ENCODE data around the gene GRIN2C.

DNA sequence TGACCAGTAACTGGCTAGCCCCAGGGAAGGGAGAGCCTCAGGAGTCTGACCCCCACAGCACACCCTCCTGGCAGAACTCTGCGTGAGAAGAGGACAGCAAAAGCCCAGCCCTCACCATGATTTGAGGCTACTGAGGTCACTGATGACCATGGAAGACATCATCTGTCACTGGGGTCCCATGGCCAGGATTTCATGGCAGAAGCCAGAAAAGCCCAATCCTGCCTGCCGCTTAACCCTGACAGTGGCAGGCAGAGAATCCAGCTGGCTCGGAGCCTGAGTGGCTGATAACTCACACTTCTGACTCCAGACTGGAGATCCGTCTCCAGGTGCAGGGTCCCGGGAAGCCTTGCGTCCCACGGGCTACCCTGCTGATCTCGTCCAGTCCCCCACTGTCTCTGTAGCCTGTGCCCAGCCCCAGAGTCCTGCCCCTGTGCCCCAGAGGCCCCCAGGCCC lies 17.5 kb downstream of the GRIN2C start:
- TF ChIP-seq, protein P1, sequence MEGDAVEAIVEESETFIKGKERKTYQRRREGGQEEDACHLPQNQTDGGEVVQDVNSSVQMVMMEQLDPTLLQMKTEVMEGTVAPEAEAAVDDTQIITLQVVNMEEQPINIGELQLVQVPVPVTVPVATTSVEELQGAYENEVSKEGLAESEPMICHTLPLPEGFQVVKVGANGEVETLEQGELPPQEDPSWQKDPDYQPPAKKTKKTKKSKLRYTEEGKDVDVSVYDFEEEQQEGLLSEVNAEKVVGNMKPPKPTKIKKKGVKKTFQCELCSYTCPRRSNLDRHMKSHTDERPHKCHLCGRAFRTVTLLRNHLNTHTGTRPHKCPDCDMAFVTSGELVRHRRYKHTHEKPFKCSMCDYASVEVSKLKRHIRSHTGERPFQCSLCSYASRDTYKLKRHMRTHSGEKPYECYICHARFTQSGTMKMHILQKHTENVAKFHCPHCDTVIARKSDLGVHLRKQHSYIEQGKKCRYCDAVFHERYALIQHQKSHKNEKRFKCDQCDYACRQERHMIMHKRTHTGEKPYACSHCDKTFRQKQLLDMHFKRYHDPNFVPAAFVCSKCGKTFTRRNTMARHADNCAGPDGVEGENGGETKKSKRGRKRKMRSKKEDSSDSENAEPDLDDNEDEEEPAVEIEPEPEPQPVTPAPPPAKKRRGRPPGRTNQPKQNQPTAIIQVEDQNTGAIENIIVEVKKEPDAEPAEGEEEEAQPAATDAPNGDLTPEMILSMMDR (IDR thresholded peaks at IDR 0.05): no peak
- no peak for TF ChIP-seq POLR2AphosphoS5 (IDR thresholded peaks at IDR 0.05)
